Left lobe of liver (tissue), 2 donors: Measurements from ENCODE around the gene SLC6A12. TPM values are rescaled to one million over a fixed set of nuclear protein-coding genes. Genes with fewer than 3 reads are reported as not detected.
"Not testable (repeated sequence)": the region's sequence is repeated elsewhere in the genome, so short reads cannot be mapped to it uniquely, and the experiment has no call there.

Source experiments
- ATAC-seq: fragments of 200-7000 bp; cut with Tn5 transposase; one replicate; pipeline ENCODE4 v1.9.1; 2020; ENCODE audit warnings: mild to moderate bottlenecking, moderate library complexity
- DNase-seq: peaks from one replicate; pipeline ENCODE4 v3.0.0-alpha.2; 2020; ENCODE audit warnings: low spot score
- total RNA-seq: library from RNA; stranded (reverse); gene quantifications from one replicate; pipeline ENCODE4 v1.2.1, GENCODE V29; 2021
- donor health status: DM: no; HTN: no; CAD: no; lungs with moderate emphysema.
- donor health status: DM: no; HTN: yes; CAD: no.

Gene SLC6A12
- total RNA-seq, 1 donor from 2014 or later = 72.6 TPM

DNA sequence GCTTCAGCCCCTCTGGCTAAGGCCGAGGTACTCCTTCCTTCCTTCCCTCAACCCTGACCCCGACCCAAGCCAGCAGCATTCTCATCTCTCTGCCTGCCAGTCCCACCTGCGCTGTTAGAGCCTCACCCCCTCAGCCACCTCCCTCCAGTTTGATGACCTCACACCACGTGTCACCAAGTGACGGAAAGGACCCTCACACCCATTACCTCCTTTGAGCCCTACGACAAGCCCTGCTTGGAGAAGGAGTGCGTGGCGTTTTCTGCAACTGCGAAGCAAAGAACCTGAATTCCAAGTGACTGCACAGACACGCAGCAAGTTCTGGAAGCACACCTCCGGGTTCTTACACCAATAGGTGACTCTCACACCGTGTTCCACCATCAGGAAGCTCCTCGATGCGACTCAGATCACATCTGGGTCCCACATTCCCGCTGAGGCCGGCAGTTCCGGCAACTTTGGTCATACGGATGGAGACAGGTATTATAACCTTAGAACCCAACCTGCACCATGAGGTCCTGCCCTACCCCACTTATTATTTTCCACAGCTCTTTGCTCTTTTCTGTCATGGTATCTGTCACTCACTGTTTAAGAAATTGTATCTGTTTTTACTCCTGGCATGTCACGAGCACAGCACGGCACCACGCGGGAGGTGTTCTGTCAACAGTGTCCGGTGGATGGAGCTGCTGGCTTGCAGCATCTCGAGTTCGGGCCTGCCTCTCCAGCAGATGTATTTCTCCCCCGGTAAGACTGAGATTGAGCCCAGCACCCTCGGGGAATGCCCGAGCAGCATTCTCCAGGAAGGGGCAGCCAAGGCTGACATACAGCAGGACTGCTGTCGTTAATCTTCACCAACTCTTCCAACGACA lies 5.0 kb upstream of the SLC6A12 start:
- ATAC-seq (no peak), DNase-seq (no peak)

DNA sequence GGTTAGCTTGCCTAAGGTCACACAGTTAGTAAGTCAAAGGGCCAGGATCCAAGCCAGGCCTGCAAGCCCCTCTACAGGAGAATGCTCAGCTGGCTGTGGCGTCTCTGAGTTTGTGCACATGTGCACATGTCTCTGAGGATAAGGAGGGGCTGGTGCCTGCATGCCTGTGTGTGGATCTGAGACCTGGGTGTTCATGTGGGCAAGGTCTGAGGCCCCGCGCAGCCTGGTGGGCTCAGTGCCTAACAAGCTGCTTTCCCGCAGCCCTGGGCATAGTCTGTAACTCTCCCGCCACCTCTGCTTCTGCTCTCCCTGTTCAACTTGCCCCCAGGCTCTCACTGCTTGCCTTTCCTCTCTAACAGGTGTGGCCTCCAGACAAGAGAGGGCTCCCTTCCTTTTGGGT lies 4.3 kb upstream of the SLC6A12 start:
- DNase-seq (no peak), ATAC-seq (no peak)

DNA sequence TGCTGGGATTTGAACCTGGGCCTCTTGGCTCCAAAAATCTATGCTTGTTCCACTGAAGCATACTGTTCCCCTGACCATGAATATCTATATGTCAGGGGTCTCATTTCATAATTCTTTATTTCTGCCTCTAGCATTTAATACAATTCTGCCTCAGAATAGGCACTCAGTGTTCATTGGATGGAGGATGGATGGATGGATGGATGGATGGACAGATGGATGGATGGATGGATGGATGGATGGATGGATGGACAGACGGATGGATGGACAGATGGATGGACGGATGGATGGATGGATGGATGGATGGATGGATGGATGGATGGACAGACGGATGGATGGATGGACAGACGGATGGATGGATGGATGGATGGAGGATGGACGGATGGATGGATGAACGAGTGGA lies 3.1 kb upstream of the SLC6A12 start:
- not testable (repeated sequence) for ATAC-seq, DNase-seq

DNA sequence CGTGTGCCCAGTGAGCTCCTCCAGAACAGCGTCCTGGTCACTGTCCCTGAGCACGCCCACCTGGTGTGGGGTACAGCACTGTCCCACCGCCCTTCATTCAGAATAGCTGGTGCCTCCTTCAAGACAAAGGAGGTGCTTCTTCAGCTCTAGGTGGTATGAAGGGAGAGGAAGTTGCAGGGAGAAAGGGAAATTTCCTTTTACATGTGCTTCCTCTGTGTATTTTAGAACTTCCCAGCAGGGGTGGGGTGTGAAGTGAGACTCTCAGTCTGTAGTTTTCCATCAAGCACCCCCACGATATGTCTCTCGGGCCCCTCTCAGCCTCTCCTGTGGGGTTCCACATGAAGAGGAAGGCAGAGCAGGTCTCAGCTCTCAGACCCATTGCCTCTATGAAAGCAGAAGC lies 1.2 kb upstream of the SLC6A12 start:
- no peak for DNase-seq
- ATAC-seq = no peak

DNA sequence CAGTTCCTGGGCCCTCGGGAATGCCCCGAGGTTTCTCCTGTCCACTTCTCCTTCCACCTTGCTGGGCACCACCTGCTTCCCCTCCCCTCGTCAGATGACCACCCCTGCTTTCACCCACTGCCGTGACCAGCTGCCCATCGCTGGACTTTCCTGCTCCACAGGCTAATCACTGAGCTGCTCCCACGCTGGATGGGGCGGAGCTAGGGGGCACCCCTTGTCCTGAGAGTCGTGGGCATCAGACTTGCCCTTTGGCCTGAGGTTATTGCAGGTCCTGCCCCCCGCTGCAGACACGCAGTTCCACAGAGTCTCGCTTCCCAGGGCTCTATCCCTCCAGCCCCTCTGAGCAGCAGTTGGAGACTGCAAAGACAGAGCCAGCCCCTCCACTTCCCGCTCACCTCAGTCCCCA lies 427 bp downstream of the SLC6A12 start:
- DNase-seq (peak; percentile 80), ATAC-seq (peak; percentile 48)

DNA sequence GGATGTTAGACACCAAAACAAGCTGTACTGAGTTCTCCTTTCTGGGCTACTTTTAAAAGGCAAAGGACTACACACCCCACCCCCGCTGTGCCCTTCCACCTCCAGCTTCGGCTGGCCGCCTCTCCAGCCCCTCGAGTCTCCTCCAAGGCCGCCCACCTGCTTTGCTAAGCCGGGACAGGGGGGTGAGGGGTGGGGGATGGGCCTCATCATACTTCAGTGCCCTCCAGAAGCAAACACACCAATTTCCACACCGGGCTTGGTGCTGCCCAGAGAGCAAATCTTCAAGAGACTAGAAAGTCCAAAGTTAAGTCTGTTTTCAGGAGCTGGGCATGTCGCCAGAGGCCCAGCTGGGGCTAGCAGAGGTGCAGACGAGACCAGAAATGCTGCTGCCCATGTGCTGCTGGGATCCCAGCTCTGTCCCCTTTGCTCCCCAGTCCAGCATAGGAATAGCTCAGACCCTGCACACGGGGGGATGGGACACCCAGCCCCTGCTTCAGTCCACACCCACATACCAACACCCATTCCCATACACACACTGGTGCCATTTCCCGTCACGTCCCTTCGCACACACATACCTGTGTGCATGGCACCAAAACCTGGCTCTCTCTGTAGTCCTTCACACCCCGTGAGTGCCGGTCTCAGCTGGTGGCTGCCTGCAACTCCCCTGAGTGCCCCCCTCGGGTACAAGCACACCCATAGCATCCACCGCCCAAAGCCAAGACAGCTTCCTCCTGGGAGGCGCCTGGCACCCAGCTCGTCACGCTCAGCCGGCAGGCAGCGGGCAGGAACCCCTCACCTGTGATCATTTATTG lies 1.0 kb downstream of the SLC6A12 start:
- DNase-seq = peak; percentile 92
- ATAC-seq = peak; percentile 43

DNA sequence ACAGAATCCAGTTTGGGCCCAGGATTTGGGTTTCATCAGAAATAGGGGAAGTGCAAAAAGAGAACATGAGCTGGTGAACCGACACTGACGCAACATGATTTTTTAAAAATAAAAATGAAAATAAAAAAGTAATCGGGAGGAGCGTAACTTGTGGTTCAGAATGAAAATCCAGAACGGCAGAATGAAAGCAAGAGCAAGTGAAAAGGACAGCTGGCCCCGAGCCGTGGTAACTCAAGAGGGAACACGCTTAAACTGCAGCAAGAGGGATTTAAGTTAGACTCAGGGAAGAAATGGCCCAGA lies 1.6 kb downstream of the SLC6A12 start:
- no peak for ATAC-seq
- DNase-seq = no peak

DNA sequence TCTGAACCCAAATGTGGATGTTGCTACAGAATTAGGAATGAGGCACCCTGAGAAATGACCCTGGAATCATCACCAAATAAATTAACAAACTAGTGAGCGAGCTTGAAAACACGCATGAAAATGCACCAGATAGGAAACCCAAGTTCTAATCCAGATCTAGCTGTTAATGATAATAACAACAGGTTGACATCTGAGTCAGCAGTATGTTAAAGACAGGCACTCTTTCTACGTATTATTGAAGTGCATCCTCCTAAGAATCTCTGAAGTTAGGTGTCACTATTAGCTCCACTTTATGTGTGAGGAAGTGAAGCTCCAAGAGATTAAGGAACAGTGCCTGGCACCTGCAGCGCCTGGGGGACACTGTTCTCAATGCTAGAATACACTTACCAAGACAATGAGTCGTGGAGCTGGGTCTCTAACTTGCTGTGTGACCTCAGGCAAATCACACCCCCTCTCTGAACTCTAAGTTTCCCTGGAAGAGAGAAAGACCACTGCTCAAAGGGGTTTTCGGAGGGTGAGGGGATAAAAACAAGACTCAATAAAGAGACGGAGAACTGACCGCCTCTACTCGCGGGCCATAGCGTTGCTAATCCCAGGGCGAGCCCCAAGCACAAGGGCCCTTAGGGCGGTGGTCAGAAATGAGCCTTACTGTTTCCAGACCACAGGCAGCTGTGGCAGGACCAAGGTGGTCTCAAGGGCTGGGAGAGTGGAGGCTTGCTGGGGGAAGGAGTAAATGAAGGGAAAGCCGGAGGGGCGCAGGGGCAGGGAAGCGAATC lies 2.1 kb downstream of the SLC6A12 start:
- no peak for DNase-seq
- no peak for ATAC-seq

DNA sequence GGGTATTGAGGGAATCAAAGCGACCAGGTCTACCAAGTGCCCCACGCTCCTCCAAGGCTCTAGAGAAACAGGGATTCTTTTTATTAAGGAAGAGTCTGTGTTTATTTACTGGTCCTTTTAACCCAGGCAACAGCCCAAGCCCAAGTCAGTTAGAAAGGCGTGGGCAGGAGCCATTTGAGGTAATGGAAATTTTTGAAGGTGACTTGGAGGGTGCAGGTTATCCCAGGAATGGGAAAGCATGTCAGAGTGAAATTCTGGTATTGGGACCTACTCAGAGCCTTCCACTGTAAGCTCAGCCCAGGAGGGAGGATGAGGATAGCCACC lies 2.9 kb downstream of the SLC6A12 start:
- peak; percentile 0 for ATAC-seq

DNA sequence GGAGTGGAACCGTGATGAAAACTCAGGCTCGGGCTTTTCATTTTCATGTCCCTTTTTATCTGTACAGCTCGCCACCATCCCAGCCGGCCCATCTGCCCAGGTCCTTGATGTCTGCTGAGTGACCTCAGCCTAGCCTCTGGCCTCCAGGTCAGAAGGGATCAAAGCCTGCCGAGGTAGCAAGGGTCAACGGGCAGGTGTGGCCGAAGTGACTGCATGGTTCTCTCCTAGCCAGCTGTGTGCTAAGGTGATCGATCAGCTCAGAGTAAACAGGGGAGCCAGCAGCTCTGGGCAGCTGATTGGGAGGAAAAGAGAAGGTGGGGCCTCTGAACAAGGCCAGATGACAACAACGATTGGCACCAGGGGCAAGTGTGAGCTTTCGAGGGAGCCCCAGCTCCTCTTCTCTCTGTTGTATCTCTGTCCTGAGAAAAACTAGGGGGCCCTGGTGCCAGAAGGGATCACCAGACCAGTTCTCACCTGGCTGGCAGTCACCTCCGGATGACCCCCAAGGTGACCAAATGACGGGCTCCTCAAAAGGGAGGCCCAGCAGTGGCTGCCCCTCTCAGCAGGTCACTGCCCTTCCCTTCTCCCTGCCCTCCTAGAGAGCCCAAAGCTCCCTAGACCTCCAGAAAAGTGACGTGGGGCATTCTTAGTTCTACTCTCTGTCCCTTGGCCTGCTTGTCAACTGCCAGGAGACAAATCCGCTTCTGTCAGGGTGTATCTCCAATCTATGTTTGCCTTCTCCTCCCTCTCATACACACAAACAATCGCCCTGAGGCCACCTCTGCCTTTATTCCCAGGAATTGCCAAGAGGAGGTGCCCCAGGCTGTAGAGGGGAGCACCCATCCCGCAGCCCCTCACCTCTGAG lies 3.4 kb downstream of the SLC6A12 start:
- ATAC-seq = peak; percentile 65
- DNase-seq = peak; percentile 95

More for the DNA sequence above, 2.9 kb downstream of the SLC6A12 start:
- DNase-seq = no peak

DNA sequence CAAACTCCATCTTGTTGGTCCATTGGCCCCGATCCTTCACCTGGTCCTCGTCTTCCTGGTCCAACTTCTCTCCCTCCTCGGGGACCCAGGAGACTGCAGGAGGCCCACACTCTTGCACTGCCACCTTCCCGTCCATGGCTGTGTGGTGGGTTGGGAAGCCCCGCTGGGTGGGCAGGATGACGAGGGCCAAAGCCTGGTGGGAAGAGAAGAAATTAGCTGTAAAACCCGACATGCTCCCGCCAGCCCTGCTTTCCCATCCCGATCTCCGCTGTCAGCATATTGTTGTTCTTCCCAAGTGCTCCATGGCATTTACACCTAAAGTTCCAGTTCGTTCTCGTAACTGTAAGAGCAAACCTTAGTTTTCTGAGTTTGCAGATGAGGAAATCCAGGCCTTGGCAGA lies 4.1 kb downstream of the SLC6A12 start:
- no peak for DNase-seq

DNA sequence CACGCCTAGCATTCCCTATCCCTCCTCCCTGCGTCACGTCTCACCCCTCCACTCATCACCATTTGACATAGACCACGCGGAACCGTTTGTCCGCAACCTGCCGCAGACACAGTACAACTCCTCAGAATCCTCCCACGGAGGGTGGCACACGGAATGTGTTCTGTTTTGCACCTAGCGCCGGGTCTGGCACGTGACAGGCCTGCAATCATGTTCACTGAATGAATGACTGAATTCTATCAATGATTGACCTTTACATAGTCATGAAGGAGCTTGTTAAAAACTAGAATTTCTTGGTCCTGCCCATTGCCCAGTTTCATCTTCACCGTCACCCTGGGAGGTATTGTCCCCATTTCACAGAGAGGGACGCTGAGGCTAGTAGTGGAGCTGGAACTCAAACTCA lies 4.7 kb downstream of the SLC6A12 start:
- no peak for ATAC-seq
- DNase-seq = no peak

More for the DNA sequence above, 4.1 kb downstream of the SLC6A12 start:
- no peak for ATAC-seq

DNA sequence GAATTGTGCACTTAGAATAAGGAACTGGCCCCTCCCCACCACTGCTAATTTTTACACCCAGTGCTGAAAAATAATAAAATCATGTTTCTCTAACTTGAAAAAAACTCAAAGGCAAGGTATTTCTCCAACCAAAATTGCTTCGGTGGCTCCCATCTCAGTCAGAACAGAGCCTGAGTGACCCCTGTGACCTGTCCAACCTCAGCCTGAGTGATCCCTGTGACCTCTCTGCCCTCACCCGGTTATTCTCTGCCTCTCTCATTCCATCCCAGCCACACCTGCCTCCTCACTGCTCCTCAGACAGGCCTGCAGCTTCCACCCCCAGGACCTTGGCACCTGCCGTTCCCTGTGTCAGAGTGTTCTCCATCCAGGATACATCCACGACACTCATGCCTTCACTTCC lies 5.1 kb downstream of the SLC6A12 start:
- no peak for ATAC-seq
- DNase-seq = no peak

DNA sequence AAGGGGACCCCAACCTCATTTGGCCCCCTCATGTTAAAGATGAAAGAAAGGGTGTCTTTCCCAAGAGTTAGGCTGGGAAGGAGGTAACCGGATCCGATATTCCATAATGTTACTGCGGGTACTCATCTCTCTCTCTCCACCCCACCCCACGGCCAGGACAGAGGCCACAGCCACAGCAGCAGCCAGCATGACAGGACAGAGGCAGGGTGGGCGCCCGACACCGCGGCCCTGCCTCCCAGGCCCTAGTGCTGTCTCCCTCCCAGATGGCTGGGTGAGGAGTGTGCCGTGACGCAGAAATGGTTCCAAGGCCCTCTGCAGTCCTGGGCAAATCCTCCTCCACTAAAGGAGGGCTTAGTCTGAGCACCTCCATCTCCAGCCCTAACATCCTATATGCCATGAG lies 6.2 kb downstream of the SLC6A12 start:
- ATAC-seq (no peak), DNase-seq (no peak)

DNA sequence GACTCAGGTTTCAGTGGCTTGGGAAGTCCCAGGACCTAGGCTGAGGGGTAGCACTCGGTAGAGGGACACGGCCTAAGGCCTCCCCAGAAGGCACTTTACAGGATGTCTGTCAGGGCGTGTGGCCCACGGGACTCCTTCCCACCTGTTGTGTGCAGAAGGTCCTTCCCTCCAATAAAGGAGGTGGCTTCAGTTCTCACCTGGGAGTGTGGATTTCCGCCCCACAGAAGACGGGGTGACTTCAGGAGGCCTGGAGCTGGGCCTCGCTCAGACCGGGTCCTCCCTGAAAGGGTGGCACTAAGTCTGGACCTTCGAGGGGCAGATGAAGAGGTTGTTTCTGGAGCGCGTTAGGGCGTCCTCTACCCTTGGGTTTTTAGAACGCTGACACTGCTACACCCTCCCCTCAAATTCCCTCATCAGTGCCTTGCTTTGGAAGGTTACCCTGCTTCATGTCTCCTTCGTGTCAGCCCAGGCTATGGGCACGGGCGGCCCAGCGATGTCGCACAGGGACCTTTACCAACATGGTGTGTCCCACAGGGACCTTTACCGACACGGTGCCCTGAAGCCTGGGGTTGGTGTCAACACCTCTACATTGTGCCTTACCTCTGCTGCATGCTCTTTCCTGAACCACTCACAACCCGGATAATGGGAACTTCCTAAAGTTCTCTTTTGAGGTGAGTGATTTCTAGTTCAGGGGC lies 7.1 kb downstream of the SLC6A12 start:
- DNase-seq (no peak), ATAC-seq (no peak)

DNA sequence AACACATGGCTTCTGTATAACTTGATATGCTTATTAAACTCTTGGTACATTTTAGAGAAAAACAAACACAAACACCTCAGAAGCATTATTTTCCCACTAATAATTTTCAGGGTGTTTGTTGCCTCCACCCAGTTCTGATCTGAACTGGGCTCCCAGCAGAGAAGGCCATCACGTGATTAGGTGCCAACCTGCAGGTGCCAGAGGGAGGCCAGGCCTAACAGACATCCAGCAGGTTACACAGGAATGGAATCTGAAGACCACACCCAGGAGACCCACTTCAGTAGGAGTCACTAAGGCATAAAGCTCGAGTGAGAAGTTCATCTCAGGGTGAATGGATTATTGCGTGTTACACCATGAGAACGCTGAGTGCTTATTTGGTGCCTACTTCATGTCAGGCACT lies 8.9 kb downstream of the SLC6A12 start:
- ATAC-seq = no peak
- DNase-seq = no peak

DNA sequence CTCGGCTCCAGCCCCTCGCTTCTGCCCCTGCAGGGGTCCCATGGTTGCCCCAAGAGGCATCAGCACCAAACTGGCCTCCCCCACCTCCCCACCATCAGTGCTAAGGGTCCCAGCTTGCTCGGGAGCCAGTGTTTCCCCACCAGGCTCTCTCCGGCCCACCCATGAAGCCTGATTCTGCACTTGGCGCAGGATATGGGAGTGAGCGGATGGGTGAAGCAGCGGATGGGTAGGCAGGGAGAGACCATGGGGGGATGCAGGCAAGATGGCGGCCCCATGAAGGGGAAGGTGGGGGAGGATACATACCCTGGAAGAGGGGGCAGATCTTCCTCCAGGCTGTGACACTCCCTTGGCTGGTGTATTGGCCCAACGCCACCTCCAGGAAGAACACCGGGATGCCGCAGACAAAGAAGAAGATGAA lies 9.7 kb downstream of the SLC6A12 start:
- ATAC-seq (no peak), DNase-seq (no peak)

DNA sequence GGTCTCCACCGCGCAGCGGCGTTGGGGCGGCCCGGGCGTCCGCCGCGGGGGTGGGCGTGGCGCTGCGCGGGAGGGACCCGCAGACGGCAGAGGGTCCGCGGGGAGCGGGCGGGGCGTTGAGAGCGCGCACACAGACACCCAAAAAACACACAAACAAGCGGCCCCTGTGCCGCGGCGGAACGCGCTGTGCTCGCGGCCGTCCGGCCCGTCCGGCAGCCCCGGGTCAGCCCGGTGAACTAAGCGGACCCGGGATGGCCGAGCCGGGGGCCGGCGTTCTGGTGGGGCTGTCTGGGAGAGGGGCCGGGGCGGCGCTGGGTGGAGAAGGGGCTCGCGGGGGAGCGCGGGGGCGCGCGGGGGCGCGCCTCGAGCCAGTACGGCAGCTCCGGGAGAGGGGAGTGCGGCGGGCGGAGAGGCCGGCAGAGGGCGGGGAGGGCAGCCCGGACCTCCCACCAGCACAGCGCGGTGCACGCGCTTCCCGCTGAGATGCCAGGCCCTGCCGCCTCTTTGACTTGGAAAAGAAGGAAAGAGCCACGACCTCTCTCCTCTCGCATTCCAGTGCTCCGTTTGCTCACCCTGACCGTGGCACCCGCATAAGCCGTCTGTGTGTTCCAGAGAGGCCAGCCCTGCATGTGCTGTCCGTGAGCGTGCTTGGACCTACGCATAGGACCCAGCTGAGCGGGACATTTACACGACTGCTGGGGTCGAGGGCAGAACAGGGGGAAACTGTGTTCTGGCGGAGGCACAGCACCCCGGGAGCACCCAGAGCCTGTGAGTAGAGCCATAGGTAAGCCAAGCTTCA lies 10.3 kb downstream of the SLC6A12 start:
- peak; percentile 40 for ATAC-seq
- DNase-seq = no peak

DNA sequence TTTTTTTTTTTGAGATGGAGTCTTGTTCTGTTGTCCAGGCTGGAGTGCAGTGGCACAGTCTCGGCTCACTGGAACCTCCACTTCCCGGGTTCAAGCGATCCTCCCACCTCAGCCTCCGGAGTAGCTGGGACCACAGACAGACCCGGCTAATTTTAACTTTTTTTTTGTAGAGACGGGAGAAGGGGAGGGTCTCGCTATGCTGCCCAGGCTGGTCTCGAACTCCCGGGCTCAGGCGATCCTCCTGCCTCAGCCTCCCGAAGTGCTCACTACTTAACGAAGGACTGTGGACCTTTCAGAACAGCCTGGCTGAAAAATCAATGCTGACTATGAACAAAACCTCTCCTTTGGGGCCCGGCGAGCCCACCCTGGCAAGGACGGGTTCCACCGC lies 10.9 kb downstream of the SLC6A12 start:
- ATAC-seq (no peak), DNase-seq (no peak)
